ENCODE measurements around the gene MYOM1.

DNA sequence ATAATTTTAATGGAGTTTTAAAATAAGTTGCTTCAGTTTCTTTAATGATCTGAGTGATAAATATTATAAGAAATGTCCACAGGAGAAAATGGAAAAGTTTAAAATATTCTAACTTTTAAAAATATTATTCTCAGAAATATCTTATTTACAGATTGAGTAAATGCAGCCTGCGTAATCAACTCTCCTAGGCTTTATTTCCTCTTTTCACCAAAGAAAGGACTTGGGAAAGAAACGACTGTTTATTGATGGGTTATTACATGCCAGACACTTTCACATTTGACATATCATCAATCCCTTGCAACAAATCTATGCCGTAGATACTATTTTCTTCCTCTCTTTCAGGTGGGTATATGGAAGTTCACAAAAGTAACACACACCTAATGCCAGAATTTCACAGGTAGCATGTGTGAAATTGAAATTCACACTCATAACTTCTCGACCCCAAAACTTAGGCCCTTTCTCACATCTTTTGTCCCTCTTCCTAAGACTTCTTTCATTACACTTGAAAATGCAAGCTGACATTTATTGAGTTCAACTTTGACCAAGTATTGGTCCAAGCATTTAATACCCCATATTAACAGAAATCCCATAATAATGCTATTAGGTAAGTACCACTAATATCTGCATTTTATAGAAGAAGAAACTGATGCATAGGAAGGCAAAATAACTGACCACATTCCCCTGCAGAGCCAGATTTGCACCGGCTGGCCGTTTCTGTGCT, 49.2 kb downstream of the MYOM1 start:
- TF ChIP-seq, protein P1, sequence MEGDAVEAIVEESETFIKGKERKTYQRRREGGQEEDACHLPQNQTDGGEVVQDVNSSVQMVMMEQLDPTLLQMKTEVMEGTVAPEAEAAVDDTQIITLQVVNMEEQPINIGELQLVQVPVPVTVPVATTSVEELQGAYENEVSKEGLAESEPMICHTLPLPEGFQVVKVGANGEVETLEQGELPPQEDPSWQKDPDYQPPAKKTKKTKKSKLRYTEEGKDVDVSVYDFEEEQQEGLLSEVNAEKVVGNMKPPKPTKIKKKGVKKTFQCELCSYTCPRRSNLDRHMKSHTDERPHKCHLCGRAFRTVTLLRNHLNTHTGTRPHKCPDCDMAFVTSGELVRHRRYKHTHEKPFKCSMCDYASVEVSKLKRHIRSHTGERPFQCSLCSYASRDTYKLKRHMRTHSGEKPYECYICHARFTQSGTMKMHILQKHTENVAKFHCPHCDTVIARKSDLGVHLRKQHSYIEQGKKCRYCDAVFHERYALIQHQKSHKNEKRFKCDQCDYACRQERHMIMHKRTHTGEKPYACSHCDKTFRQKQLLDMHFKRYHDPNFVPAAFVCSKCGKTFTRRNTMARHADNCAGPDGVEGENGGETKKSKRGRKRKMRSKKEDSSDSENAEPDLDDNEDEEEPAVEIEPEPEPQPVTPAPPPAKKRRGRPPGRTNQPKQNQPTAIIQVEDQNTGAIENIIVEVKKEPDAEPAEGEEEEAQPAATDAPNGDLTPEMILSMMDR (IDR thresholded peaks at IDR 0.05), result no peak
- no peak for TF ChIP-seq POLR2A (IDR thresholded peaks at IDR 0.05)

All from uterus (tissue), 2 donors.